ENCODE results near the gene KLHL40.

The KLHL40 gene

GRCh38 chr3:42685891-42686820 lies 819 bp downstream of the KLHL40 start:
- Histone ChIP-seq H3K27me3 (ENCODE audit: control insufficient read depth, insufficient read depth, low read length) (no peaks in the 10 kb centered on the region), H3K36me3 (ENCODE audit: control insufficient read depth, insufficient read depth, low read length) (no peaks in the 10 kb centered on the region), H3K4me1 (ENCODE audit: control insufficient read depth, insufficient read depth, low read length) (no peaks in the 10 kb centered on the region), H3K9me3 (ENCODE audit: control insufficient read depth, insufficient read depth, low read length) (no peaks in the 10 kb centered on the region), H3K9ac (ENCODE audit: low read depth, low read length) (no peak overlapping the region), H3K27ac (ENCODE audit: low read depth, low read length) (no peak overlapping the region), H3K4me3 (ENCODE audit: low read depth, low read length) (no peak overlapping the region)

- no peaks in the 10 kb centered on the region for H3K4me1 ChIP-seq (ENCODE audit: control insufficient read depth, insufficient read depth, low read length)
- H3K27ac ChIP-seq (ENCODE audit: low read depth, low read length), result no peak overlapping the region
- H3K27me3 ChIP-seq (ENCODE audit: control insufficient read depth, insufficient read depth, low read length), result no peaks in the 10 kb centered on the region
- H3K4me3 ChIP-seq (ENCODE audit: low read depth, low read length), result no peak overlapping the region
- H3K36me3 ChIP-seq (ENCODE audit: control insufficient read depth, insufficient read depth, low read length), result no peaks in the 10 kb centered on the region
- H3K9ac ChIP-seq (ENCODE audit: low read depth, low read length), result no peak overlapping the region
- no peaks in the 10 kb centered on the region for H3K9me3 ChIP-seq (ENCODE audit: control insufficient read depth, insufficient read depth, low read length)
These were observed 1.7 kb downstream of the KLHL40 start for GRCh38 chr3:42686832-42687650.

DNA sequence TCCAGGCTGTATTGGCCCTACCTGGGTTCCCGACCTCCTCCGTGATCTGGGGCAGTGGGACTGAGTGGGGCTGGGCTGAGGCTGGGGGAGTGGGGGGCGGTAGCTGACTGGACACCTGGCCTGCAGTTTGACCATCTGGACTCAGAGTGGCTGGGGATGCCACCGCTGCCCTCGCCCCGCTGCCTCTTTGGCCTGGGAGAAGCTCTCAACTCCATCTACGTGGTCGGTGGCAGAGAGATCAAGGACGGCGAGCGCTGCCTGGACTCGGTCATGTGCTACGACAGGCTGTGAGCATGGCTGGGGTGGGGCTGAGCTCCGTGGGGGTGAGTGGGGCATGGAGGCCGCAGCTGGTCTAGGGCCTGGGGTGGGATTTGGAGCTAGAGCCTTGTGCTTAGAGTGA lies 2.7 kb downstream of the KLHL40 start:
- Histone ChIP-seq H3K9ac (ENCODE audit: low read depth, low read length) (no peak overlapping the region), H3K27ac (ENCODE audit: low read depth, low read length) (no peak overlapping the region), H3K9me3 (ENCODE audit: control insufficient read depth, insufficient read depth, low read length) (no peaks in the 10 kb centered on the region), H3K4me3 (ENCODE audit: low read depth, low read length) (no peak overlapping the region), H3K4me1 (ENCODE audit: control insufficient read depth, insufficient read depth, low read length) (no peaks in the 10 kb centered on the region), H3K36me3 (ENCODE audit: control insufficient read depth, insufficient read depth, low read length) (no peaks in the 10 kb centered on the region), H3K27me3 (ENCODE audit: control insufficient read depth, insufficient read depth, low read length) (no peaks in the 10 kb centered on the region)

- no peak overlapping the region for H3K27ac ChIP-seq (ENCODE audit: low read depth, low read length)
- no peaks in the 10 kb centered on the region for H3K4me1 ChIP-seq (ENCODE audit: control insufficient read depth, insufficient read depth, low read length)
- no peaks in the 10 kb centered on the region for H3K36me3 ChIP-seq (ENCODE audit: control insufficient read depth, insufficient read depth, low read length)
- H3K9me3 ChIP-seq (ENCODE audit: control insufficient read depth, insufficient read depth, low read length), result no peaks in the 10 kb centered on the region
- no peaks in the 10 kb centered on the region for H3K27me3 ChIP-seq (ENCODE audit: control insufficient read depth, insufficient read depth, low read length)
- no peak overlapping the region for H3K4me3 ChIP-seq (ENCODE audit: low read depth, low read length)
- H3K9ac ChIP-seq (ENCODE audit: low read depth, low read length), result no peak overlapping the region
These were observed 3.4 kb downstream of the KLHL40 start for GRCh38 chr3:42688487-42689420.

- no peak overlapping the region for H3K4me3 ChIP-seq (ENCODE audit: low read depth, low read length)
- no peak overlapping the region for H3K9ac ChIP-seq (ENCODE audit: low read depth, low read length)
- H3K4me1 ChIP-seq (ENCODE audit: control insufficient read depth, insufficient read depth, low read length), result no peaks in the 10 kb centered on the region
- no peaks in the 10 kb centered on the region for H3K36me3 ChIP-seq (ENCODE audit: control insufficient read depth, insufficient read depth, low read length)
- H3K9me3 ChIP-seq (ENCODE audit: control insufficient read depth, insufficient read depth, low read length), result no peaks in the 10 kb centered on the region
- H3K27ac ChIP-seq (ENCODE audit: low read depth, low read length), result no peak overlapping the region
- H3K27me3 ChIP-seq (ENCODE audit: control insufficient read depth, insufficient read depth, low read length), result no peaks in the 10 kb centered on the region
These were observed 4.2 kb downstream of the KLHL40 start for GRCh38 chr3:42689421-42690014.

DNA sequence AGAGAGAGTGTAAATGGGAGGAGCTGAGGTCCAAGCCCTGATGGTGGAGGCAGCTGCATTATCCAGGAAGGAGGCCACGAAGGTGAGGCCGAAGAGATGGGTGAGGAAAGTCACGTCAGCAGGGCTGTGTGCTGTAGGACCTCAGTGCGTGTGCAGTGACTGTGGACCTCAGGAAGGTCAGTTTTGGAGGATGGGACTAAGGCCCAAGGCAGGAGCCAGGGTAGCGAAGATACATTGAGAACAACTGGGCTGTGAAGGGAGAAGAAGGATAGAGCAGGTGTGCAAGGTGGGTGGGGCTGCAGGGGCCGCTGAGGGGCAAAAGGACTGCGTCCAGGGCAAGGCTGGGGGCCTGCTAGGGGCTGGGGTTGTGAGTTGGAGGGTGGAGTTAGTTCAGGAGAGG lies 4.9 kb downstream of the KLHL40 start:
- H3K27me3 ChIP-seq (ENCODE audit: control insufficient read depth, insufficient read depth, low read length), result no peaks in the 10 kb centered on the region
- no peak overlapping the region for H3K27ac ChIP-seq (ENCODE audit: low read depth, low read length)
- no peak overlapping the region for H3K9ac ChIP-seq (ENCODE audit: low read depth, low read length)
- no peaks in the 10 kb centered on the region for H3K9me3 ChIP-seq (ENCODE audit: control insufficient read depth, insufficient read depth, low read length)
- no peaks in the 10 kb centered on the region for H3K4me1 ChIP-seq (ENCODE audit: control insufficient read depth, insufficient read depth, low read length)
- H3K4me3 ChIP-seq (ENCODE audit: low read depth, low read length), result no peak overlapping the region
- no peaks in the 10 kb centered on the region for H3K36me3 ChIP-seq (ENCODE audit: control insufficient read depth, insufficient read depth, low read length)

DNA sequence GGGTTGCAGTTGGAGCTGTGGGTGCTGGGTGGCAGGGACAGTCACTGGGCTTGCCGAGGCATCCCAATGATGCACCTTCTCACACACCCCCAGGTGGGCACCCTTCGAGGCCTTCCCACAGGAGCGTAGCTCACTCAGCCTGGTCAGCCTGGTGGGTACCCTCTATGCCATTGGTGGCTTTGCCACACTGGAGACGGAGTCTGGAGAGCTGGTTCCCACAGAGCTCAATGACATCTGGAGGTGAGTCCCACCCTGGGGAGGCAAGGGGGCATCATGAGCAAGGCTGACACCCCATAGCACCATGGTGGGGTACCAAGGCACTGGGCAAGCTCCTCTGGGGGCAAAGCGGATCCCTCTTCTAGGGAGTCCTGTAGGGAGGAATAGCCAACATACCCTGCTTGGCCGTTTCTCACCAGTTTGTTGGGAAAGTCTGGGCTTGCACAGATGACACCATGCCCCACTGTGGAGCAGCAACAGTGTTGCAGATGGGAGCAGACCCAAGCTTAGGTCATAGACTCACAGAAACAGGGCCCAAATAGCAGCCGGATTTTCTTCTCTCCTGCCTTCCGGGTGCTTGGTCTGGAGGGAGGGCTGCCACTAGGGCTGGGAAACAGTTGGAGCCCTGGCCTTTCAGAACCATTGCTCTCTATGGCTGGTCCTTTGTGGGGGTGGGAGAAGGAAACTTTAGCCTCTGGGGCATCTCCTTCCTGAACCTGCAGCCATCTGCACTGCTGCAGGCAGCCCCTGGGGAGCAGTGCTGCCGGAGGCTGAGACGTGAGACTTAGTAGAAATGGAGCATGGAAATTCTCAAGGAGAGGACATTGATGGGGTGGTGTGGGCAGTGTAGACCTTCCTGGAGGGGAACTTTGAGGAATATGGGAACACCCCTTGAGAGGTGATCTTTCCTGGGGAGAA lies 5.7 kb downstream of the KLHL40 start:
- no peak overlapping the region for H3K4me3 ChIP-seq (ENCODE audit: low read depth, low read length)
- no peak overlapping the region for H3K27ac ChIP-seq (ENCODE audit: low read depth, low read length)
- no peaks in the 10 kb centered on the region for H3K36me3 ChIP-seq (ENCODE audit: control insufficient read depth, insufficient read depth, low read length)
- H3K27me3 ChIP-seq (ENCODE audit: control insufficient read depth, insufficient read depth, low read length), result no peaks in the 10 kb centered on the region
- no peaks in the 10 kb centered on the region for H3K4me1 ChIP-seq (ENCODE audit: control insufficient read depth, insufficient read depth, low read length)
- no peak overlapping the region for H3K9ac ChIP-seq (ENCODE audit: low read depth, low read length)
- H3K9me3 ChIP-seq (ENCODE audit: control insufficient read depth, insufficient read depth, low read length), result no peaks in the 10 kb centered on the region

DNA sequence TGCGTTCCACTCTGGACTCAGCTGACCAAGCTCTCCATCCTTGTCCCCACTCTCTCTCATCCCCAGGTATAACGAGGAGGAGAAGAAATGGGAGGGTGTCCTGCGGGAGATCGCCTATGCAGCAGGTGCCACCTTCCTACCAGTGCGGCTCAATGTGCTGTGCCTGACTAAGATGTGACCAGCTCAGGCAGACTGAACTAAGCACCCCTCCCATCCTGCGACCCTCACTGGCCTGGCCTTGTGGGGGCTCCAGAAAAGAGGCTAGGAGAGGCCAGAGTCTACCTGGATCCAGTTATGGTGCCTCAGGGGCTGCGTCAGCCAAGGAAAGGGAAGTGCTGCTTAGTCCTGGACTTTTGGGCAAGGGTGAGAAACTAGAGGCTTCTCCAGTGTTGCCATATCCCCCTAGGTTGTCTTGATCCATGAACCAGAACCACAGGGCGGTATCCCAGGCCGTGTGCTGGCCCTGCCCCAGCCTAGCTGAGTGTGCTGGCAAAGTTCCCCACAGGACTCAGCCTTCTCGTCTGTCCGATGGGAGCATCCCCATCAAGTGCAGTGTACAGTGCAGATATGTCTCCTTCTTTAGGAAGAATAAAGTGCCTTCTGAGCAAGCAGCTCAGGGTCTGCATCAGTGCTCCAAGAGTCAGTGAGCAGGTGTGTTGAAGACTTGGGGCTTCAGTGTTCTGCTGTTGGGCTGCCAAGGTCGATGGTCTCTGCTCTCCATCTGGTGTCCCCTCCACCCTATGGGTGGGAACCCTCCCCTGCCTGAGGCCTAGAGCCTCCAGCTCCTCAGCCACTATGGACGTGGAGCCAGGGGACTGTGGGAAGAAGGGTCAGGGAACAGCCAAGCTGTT lies 6.7 kb downstream of the KLHL40 start:
- H3K4me3 ChIP-seq (ENCODE audit: low read depth, low read length), result no peak overlapping the region
- H3K4me1 ChIP-seq (ENCODE audit: control insufficient read depth, insufficient read depth, low read length), result no peaks in the 10 kb centered on the region
- no peaks in the 10 kb centered on the region for H3K36me3 ChIP-seq (ENCODE audit: control insufficient read depth, insufficient read depth, low read length)
- no peaks in the 10 kb centered on the region for H3K27me3 ChIP-seq (ENCODE audit: control insufficient read depth, insufficient read depth, low read length)
- H3K27ac ChIP-seq (ENCODE audit: low read depth, low read length), result no peak overlapping the region
- no peak overlapping the region for H3K9ac ChIP-seq (ENCODE audit: low read depth, low read length)
- H3K9me3 ChIP-seq (ENCODE audit: control insufficient read depth, insufficient read depth, low read length), result no peaks in the 10 kb centered on the region

All from HUES48 (cell line).